GM12878 (cell line): Measurements from ENCODE around the gene GLG1. TPM values are rescaled to one million over a fixed set of nuclear protein-coding genes. Genes with fewer than 3 reads are reported as not detected.

ENCODE experiments used
- ATAC-seq: fragments of 200-7000 bp; cut with Tn5 transposase; 3 replicates; pipeline ENCODE4 v1.9.1; 2020; ENCODE audit warnings: mild to moderate bottlenecking, moderate library complexity
- BruUV-seq: library from RNA; stranded (reverse); fragments of 400-500 nt; replicated peaks from 2 replicates; lab custom pipeline; 2021; lab: Mats Ljungman, UMichigan
- CTCF ChIA-PET: fragments of 300-600 bp; sonication (Branson Sonifier 250); formaldehyde crosslinking; extraction: SDS; loops from one replicate; lab custom pipeline; 2021; ENCODE audit warnings: inconsistent platforms; lab: Yijun Ruan, JAX
- POLR2A ChIA-PET: fragments of 350-600 bp; formaldehyde crosslinking; extraction: SDS; loops from one replicate; lab custom pipeline; 2021; ENCODE audit warnings: inconsistent platforms; lab: Charles Lee
- RAD21 ChIA-PET: fragments of 300-600 bp; sonication (Branson Sonifier 250); formaldehyde crosslinking; loops from one replicate; lab custom pipeline; 2023; ENCODE audit warnings: antibody characterized with exemption; ENCODE audit not compliant: unreplicated experiment; lab: Charles Lee
- SMC1A ChIA-PET: fragments of 300-600 bp; sonication (Branson Sonifier 250); formaldehyde crosslinking; loops from one replicate; lab custom pipeline; 2023; ENCODE audit not compliant: unreplicated experiment, uncharacterized antibody; lab: Charles Lee
- DNase-seq: peaks from one replicate; pipeline ENCODE4 v3.0.0-alpha.2; 2011; ENCODE audit warnings: low read depth, low spot score
- FAIRE-seq: peaks from 3 replicates; lab custom pipeline; 2011; peaks lifted over from hg19 to GRCh38; lab: Jason Lieb, UNC
- H2AFZ ChIP-seq: 2 replicates; pipeline ENCODE4 v1.6.0; 2011; ENCODE audit warnings: low read depth, low read length, control low read depth; ENCODE audit not compliant: control insufficient read depth
- H3K27ac ChIP-seq: 2 replicates; pipeline ENCODE4 v1.5.1; 2011; ENCODE audit warnings: control low read depth; ENCODE audit not compliant: control insufficient read depth, insufficient read depth
- H3K27me3 ChIP-seq, 2 experiments: replicated peaks in 1 of 2; 2 replicates each; pipeline versions ENCODE4 v1.6.0 to v1.6.1; 2011; ENCODE audit warnings: low read length in 1 of 2; ENCODE audit not compliant: control insufficient read depth in 2 of 2, insufficient read depth in 2 of 2
- H3K36me3 ChIP-seq, 2 experiments: 2 replicates each; pipeline ENCODE4 v1.5.1; 2011; ENCODE audit warnings: low read length in 1 of 2; ENCODE audit not compliant: control insufficient read depth in 2 of 2, insufficient read depth in 2 of 2
- H3K4me1 ChIP-seq: 2 replicates; pipeline ENCODE4 v1.6.1; 2011; ENCODE audit warnings: mild to moderate bottlenecking, low read length, moderate library complexity, mixed read lengths; ENCODE audit not compliant: control insufficient read depth, insufficient read depth
- H3K4me2 ChIP-seq: 2 replicates; pipeline ENCODE4 v1.6.0; 2011; ENCODE audit warnings: control low read depth; ENCODE audit not compliant: control insufficient read depth, insufficient read depth
- H3K4me3 ChIP-seq: fragments of 200-600 bp; sonication (generic); 2 replicates; pipeline ENCODE4 v1.5.1; 2016
- H3K79me2 ChIP-seq: 2 replicates; pipeline ENCODE4 v1.6.0; 2011; ENCODE audit warnings: low read length; ENCODE audit not compliant: control insufficient read depth, insufficient read depth
- H3K9ac ChIP-seq: 2 replicates; pipeline ENCODE4 v1.8.0; 2011; ENCODE audit warnings: low read length, control low read depth, mixed read lengths; ENCODE audit not compliant: control insufficient read depth, insufficient read depth
- H3K9me3 ChIP-seq: replicated peaks from 3 replicates; pipeline ENCODE4 v1.5.1; 2011; ENCODE audit warnings: mild to moderate bottlenecking, low read length; ENCODE audit not compliant: control insufficient read depth, insufficient read depth
- H4K20me1 ChIP-seq: 2 replicates; pipeline ENCODE4 v1.6.0; 2011; ENCODE audit not compliant: control insufficient read depth, insufficient read depth
- BCL11A ChIP-seq: IDR thresholded peaks from 2 replicates; pipeline ENCODE4 v1.6.1; 2011; ENCODE audit warnings: low read depth, low read length
- BHLHE40 ChIP-seq, 2 experiments: fragments of 450-650 bp in 1 of 2; IDR thresholded peaks; 2 replicates each; pipeline ENCODE4 v1.6.1; 2011 to 2017; ENCODE audit warnings: low read depth in 2 of 2, borderline replicate concordance in 1 of 2, improper control_type of control experiment in 1 of 2, low read length in 1 of 2, mild to moderate bottlenecking in 1 of 2
- CREM ChIP-seq: IDR thresholded peaks from 2 replicates; pipeline ENCODE4 v1.6.1; 2014; ENCODE audit warnings: antibody characterized with exemption, low read depth
- DPF2 ChIP-seq: fragments of 450-650 bp; IDR thresholded peaks from 2 replicates; pipeline ENCODE4 v1.6.1; 2017; ENCODE audit warnings: mild to moderate bottlenecking
- EED ChIP-seq: sonication (generic); IDR thresholded peaks from 2 replicates; pipeline ENCODE4 v1.6.1; 2016; ENCODE audit warnings: antibody characterized with exemption, low read depth
- EZH2 ChIP-seq: IDR thresholded peaks from 2 replicates; pipeline ENCODE4 v1.6.1; 2012; ENCODE audit warnings: low read depth, mild to moderate bottlenecking, control low read depth, inconsistent platforms, low read length, borderline replicate concordance; ENCODE audit not compliant: control insufficient read depth
- FOXK2 ChIP-seq: fragments of 450-650 bp; IDR thresholded peaks from 2 replicates; pipeline ENCODE4 v1.6.1; 2017; ENCODE audit warnings: mild to moderate bottlenecking, moderate library complexity
- JUND ChIP-seq: IDR thresholded peaks from 2 replicates; pipeline ENCODE4 v1.6.1; 2012; ENCODE audit warnings: low read depth, mild to moderate bottlenecking, low read length, improper control_type of control experiment, moderate library complexity
- MEF2A ChIP-seq: IDR thresholded peaks from 2 replicates; pipeline ENCODE4 v1.6.1; 2011; ENCODE audit warnings: low read depth, mild to moderate bottlenecking, low read length, moderate library complexity; ENCODE audit not compliant: insufficient read depth
- MXI1 ChIP-seq: fragments of 150-350 bp; IDR thresholded peaks from 2 replicates; pipeline ENCODE4 v1.6.1; 2011; ENCODE audit warnings: low read depth, mild to moderate bottlenecking, inconsistent platforms, low read length, improper control_type of control experiment
- RAD51 ChIP-seq: fragments of 450-650 bp; IDR thresholded peaks from 2 replicates; pipeline ENCODE4 v1.6.1; 2016; ENCODE audit warnings: moderate library complexity, mild to moderate bottlenecking, inconsistent platforms
- RFX5 ChIP-seq: IDR thresholded peaks from 2 replicates; pipeline ENCODE4 v1.6.1; 2011; ENCODE audit warnings: low read depth, low read length, improper control_type of control experiment
- ZSCAN29 ChIP-seq: fragments of 450-650 bp; IDR thresholded peaks from 2 replicates; pipeline ENCODE4 v1.6.1; 2017; ENCODE audit warnings: mild to moderate bottlenecking, moderate library complexity
- WGBS: methylation state at CpG from one replicate; pipeline ENCODE4 v1.1.6; 2016; ENCODE audit warnings: low lambda C conversion rate; ENCODE audit not compliant: insufficient replicate concordance, insufficient coverage; ENCODE audit errors: missing lambda C conversion rate; 5-methylcytosine and 5-hydroxymethylcytosine counted together
- in situ Hi-C: fragments of 300-500 bp; cut with MboI; formaldehyde crosslinking; loops from 9 replicates; pipeline ENCODE4 v1.14.3; 2018; ENCODE audit warnings: mixed read lengths
- intact Hi-C: fragments of 100-400 bp; cut with micrococcal nuclease; formaldehyde crosslinking; loops from one replicate; pipeline ENCODE4 v1.14.2; 2022; ENCODE audit not compliant: unreplicated experiment
- polyA plus RNA-seq, 11 experiments: library from polyadenylated mRNA; depleted of rRNA in 4 of 11; unstranded in 6 of 11; stranded (reverse) in 5 of 11; fragments of >200 nt; fragmentation: Nextera tagmentation in 4 of 11; fragmentation: Illumina TruSeq in 1 of 11; extraction: Ambion mirVana in 4 of 11; extraction: Trizol in 1 of 11; gene quantifications; 1 replicate in 1 of 11; 2 replicates in 10 of 11; pipeline versions ENCODE4 v1.2.1 to v1.2.3, GENCODE V29; 2011 to 2016; ENCODE audit warnings: inconsistent platforms in 2 of 11, missing spikeins in 2 of 11, low read depth in 1 of 11
- total RNA-seq, 4 experiments: library from RNA; depleted of rRNA in 3 of 4; stranded (reverse); fragments of >200 nt in 3 of 4; fragmentation: Illumina TruSeq in 1 of 4; extraction: Trizol in 1 of 4; gene quantifications; 2 replicates each; pipeline versions ENCODE4 v1.2.1 to v1.2.3, GENCODE V29; 2013 to 2021
- TF ChIP-seq, protein P1 (sequence below): fragments of 450-650 bp; IDR thresholded peaks from 2 replicates; pipeline ENCODE4 v1.6.1; 2017; ENCODE audit warnings: mild to moderate bottlenecking, moderate library complexity
- TF ChIP-seq, protein P2 (sequence below): fragments of 450-650 bp; conservative IDR thresholded peaks from 2 replicates; pipeline ENCODE4 v1.6.1; 2017; ENCODE audit warnings: mild to moderate bottlenecking, moderate library complexity
- TF ChIP-seq, protein P3 (sequence below): fragments of 450-650 bp; IDR thresholded peaks from 2 replicates; pipeline ENCODE4 v1.6.1; 2016; ENCODE audit warnings: mild to moderate bottlenecking

GLG1 gene
- total and polyA plus RNA-seq, 10 of the 15 experiments (the other 5 are each of a cell fraction or from before 2014, with no cell fraction given): 7.6 to 49.4 (median 28.2) TPM

DNA sequence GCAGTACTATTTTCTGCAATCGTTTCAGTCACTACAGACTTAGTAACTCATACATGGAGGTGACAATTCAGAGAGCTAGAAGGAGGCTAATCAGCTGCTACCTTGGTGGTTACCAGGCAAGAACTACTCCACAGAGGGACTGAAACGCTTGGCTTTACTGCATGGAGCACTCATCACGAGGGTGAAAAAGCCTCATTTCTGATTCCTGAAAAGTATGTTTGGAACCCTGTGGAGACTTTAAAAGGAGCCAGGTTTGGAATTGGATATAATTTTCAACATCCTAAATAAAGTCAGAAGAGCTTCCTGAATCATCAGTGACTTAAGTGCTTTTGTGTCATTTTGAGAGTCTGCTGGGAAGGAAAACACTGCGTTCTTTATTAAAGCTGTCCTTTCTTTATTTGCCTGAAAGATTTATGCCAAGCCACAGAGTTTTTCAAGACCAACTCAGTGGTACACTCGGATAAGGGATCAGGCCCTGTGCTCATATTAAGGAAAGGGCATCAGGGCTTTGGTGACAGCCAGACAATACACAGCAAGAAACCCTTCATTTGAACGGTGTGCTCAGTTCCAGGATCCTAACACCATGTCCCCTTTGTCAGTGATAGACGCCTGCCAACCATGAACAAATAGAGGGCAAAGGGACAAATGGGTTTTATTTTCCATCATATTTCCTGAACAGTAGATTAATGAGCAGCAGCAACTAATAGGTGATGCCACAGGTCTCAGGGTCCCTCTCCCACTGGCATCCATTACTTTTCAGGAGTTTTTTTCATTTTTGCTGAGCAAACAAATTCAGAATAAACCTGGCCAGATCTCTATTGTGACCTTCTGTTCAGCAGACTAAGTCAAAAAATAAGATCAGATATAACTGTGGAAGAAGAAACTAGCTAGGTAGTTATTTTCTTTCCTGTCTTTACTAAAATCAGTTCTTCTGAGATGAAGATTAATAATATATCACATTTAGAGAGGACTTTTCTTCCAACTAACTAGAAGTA is 105.1 kb downstream of the GLG1 start:
- Histone ChIP-seq H3K79me2 (no peaks in the 10 kb centered on the region), H4K20me1 (no peaks in the 10 kb centered on the region), H2AFZ (no peak overlapping the region), H3K27ac (no peak overlapping the region), H3K27me3 (no peaks in the 10 kb centered on the region), H3K36me3 (peaks cover 2 to 5% of the 10 kb centered on the region in 2 experiments; a peak in 3 of 4 replicates), H3K4me1 (no peaks in the 10 kb centered on the region), H3K9ac (no peak overlapping the region), H3K9me3 (no peaks in the 10 kb centered on the region), H3K4me2 (no peak overlapping the region), H3K4me3 (no peak overlapping the region)
- no peak for DNase-seq
- ATAC-seq: no peak
- no peak for FAIRE-seq
- ChIA-PET CTCF (interaction anchor here (0.6 to 1.5 kb wide), 3 partner anchors 8 to 150 kb away, joined by 3 to 4 read pairs (median 3); partner anchors contain the start of gene GLG1), POLR2A (no interaction called here), RAD21 (no interaction called here), SMC1A (interaction anchor here (0.7 kb wide), 1 partner anchor 9 kb away, joined by 4 read pairs; no protein-coding TSS in a partner anchor)
- in situ Hi-C loops (no loop called here), intact Hi-C loops (no loop called here)
- BruUV-seq: TSS peak; percentile 37
- 82% methylated on average over 7 of the region's 7 CpGs for WGBS
- no peak for TF ChIP-seq JUND
- TF ChIP-seq EED: no peak
- TF ChIP-seq RAD51: no peak
- TF ChIP-seq, protein P1, sequence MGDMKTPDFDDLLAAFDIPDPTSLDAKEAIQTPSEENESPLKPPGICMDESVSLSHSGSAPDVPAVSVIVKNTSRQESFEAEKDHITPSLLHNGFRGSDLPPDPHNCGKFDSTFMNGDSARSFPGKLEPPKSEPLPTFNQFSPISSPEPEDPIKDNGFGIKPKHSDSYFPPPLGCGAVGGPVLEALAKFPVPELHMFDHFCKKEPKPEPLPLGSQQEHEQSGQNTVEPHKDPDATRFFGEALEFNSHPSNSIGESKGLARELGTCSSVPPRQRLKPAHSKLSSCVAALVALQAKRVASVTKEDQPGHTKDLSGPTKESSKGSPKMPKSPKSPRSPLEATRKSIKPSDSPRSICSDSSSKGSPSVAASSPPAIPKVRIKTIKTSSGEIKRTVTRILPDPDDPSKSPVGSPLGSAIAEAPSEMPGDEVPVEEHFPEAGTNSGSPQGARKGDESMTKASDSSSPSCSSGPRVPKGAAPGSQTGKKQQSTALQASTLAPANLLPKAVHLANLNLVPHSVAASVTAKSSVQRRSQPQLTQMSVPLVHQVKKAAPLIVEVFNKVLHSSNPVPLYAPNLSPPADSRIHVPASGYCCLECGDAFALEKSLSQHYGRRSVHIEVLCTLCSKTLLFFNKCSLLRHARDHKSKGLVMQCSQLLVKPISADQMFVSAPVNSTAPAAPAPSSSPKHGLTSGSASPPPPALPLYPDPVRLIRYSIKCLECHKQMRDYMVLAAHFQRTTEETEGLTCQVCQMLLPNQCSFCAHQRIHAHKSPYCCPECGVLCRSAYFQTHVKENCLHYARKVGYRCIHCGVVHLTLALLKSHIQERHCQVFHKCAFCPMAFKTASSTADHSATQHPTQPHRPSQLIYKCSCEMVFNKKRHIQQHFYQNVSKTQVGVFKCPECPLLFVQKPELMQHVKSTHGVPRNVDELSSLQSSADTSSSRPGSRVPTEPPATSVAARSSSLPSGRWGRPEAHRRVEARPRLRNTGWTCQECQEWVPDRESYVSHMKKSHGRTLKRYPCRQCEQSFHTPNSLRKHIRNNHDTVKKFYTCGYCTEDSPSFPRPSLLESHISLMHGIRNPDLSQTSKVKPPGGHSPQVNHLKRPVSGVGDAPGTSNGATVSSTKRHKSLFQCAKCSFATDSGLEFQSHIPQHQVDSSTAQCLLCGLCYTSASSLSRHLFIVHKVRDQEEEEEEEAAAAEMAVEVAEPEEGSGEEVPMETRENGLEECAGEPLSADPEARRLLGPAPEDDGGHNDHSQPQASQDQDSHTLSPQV: no peak
- no peak for TF ChIP-seq EZH2
- TF ChIP-seq BCL11A: no peak
- no peak for TF ChIP-seq ZSCAN29
- no peak for TF ChIP-seq FOXK2
- TF ChIP-seq, protein P2, sequence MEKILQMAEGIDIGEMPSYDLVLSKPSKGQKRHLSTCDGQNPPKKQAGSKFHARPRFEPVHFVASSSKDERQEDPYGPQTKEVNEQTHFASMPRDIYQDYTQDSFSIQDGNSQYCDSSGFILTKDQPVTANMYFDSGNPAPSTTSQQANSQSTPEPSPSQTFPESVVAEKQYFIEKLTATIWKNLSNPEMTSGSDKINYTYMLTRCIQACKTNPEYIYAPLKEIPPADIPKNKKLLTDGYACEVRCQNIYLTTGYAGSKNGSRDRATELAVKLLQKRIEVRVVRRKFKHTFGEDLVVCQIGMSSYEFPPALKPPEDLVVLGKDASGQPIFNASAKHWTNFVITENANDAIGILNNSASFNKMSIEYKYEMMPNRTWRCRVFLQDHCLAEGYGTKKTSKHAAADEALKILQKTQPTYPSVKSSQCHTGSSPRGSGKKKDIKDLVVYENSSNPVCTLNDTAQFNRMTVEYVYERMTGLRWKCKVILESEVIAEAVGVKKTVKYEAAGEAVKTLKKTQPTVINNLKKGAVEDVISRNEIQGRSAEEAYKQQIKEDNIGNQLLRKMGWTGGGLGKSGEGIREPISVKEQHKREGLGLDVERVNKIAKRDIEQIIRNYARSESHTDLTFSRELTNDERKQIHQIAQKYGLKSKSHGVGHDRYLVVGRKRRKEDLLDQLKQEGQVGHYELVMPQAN: no peak
- no peak for TF ChIP-seq DPF2
- no peak for TF ChIP-seq CREM
- TF ChIP-seq RFX5: no peak
- TF ChIP-seq BHLHE40 (IDR thresholded peaks at IDR 0.05; ENCODE audit: borderline replicate concordance in 1 of 2, low read depth in 2 of 2, low read length in 1 of 2): no peak
- TF ChIP-seq, protein P3, sequence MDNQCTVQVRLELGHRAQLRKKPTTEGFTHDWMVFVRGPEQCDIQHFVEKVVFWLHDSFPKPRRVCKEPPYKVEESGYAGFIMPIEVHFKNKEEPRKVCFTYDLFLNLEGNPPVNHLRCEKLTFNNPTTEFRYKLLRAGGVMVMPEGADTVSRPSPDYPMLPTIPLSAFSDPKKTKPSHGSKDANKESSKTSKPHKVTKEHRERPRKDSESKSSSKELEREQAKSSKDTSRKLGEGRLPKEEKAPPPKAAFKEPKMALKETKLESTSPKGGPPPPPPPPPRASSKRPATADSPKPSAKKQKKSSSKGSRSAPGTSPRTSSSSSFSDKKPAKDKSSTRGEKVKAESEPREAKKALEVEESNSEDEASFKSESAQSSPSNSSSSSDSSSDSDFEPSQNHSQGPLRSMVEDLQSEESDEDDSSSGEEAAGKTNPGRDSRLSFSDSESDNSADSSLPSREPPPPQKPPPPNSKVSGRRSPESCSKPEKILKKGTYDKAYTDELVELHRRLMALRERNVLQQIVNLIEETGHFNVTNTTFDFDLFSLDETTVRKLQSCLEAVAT: no peak
- TF ChIP-seq MXI1: no peak
- no peak for TF ChIP-seq MEF2A
